ENCODE data around the gene PPARG. TPM values are rescaled to one million over a fixed set of nuclear protein-coding genes. Genes with fewer than 3 reads are reported as not detected.

The PPARG gene
- total and polyA plus RNA-seq, 2 experiments from 2014 or later = 0.49 to 0.76 TPM

GRCh38 chr3:12399226-12399625 is 110.4 kb downstream of the PPARG start:
- Histone ChIP-seq H3K27me3 (replicated peaks; ENCODE audit: insufficient read depth) (no peaks in the 10 kb centered on the region), H3K4me2 (ENCODE audit: unreplicated experiment) (no peak overlapping the region), H3K27ac (no peak overlapping the region), H3K9ac (no peak overlapping the region), H3K79me2 (ENCODE audit: insufficient read depth) (no peaks in the 10 kb centered on the region), H3K9me2 (ENCODE audit: insufficient read depth) (no peaks in the 10 kb centered on the region), H2AFZ (no peak overlapping the region), H3K36me3 (ENCODE audit: low read depth) (no peaks in the 10 kb centered on the region), H3F3A (ENCODE audit: insufficient read depth) (peaks cover 29% of the 10 kb centered on the region), H4K20me1 (ENCODE audit: insufficient read depth) (no peaks in the 10 kb centered on the region), H3K4me1 (ENCODE audit: insufficient read depth) (peaks cover 30% of the 10 kb centered on the region), H3K9me3 (ENCODE audit: low read depth) (no peaks in the 10 kb centered on the region), H3K4me3 (no peak overlapping the region)
- no peak for DNase-seq
- in situ Hi-C loops (cut with MboI) = no loop called here
- 87 to 100% methylated on average over 1 of the region's 1 CpG for WGBS, 2 experiments (ENCODE audit: low coverage in 1 of 2, low lambda C conversion rate in 2 of 2, missing lambda C conversion rate in 2 of 2)
- TF ChIP-seq EZH2phosphoT487 (IDR thresholded peaks at IDR 0.05; ENCODE audit: insufficient read depth, low read depth) (no peak), EZH2 (IDR thresholded peaks at IDR 0.05; ENCODE audit: insufficient read depth, poor library complexity, severe bottlenecking) (no peak)

GRCh38 chr3:12400616-12401194 is 111.8 kb downstream of the PPARG start:
- no peak overlapping the region for H3K27ac ChIP-seq
- no peaks in the 10 kb centered on the region for H3K9me3 ChIP-seq (ENCODE audit: low read depth)
- peak overlapping the region; percentile 56 for H3K4me2 ChIP-seq (ENCODE audit: unreplicated experiment)
- no peaks in the 10 kb centered on the region for H3K27me3 ChIP-seq (replicated peaks; ENCODE audit: insufficient read depth)
- H2AFZ ChIP-seq = no peak overlapping the region
- H3F3A ChIP-seq (ENCODE audit: insufficient read depth) = peaks cover 15% of the 10 kb centered on the region
- no peaks in the 10 kb centered on the region for H3K79me2 ChIP-seq (ENCODE audit: insufficient read depth)
- H4K20me1 ChIP-seq (ENCODE audit: insufficient read depth) = no peaks in the 10 kb centered on the region
- 68 to 69% methylated on average over 2 of the region's 2 CpGs for WGBS, 2 experiments (ENCODE audit: low coverage in 1 of 2, low lambda C conversion rate in 2 of 2, missing lambda C conversion rate in 2 of 2)
- peaks cover 15% of the 10 kb centered on the region for H3K4me1 ChIP-seq (ENCODE audit: insufficient read depth)
- no peaks in the 10 kb centered on the region for H3K36me3 ChIP-seq (ENCODE audit: low read depth)
- no peak overlapping the region for H3K9ac ChIP-seq
- TF ChIP-seq EZH2 (IDR thresholded peaks at IDR 0.05; ENCODE audit: insufficient read depth, poor library complexity, severe bottlenecking) (no peak), EZH2phosphoT487 (IDR thresholded peaks at IDR 0.05; ENCODE audit: insufficient read depth, low read depth) (no peak)
- no peaks in the 10 kb centered on the region for H3K9me2 ChIP-seq (ENCODE audit: insufficient read depth)
- peak; percentile 80 for DNase-seq
- in situ Hi-C loops (cut with MboI) = no loop called here
- no peak overlapping the region for H3K4me3 ChIP-seq

GRCh38 chr3:12401208-12401607 is 112.3 kb downstream of the PPARG start:
- TF ChIP-seq EZH2 (IDR thresholded peaks at IDR 0.05; ENCODE audit: insufficient read depth, poor library complexity, severe bottlenecking) = no peak
- TF ChIP-seq EZH2phosphoT487 (IDR thresholded peaks at IDR 0.05; ENCODE audit: insufficient read depth, low read depth) = no peak
- in situ Hi-C loops (cut with MboI) = no loop called here

GRCh38 chr3:12405432-12406272 is 116.8 kb downstream of the PPARG start:
- no peak overlapping the region for H3K27ac ChIP-seq
- 80 to 83% methylated on average over 20 of the region's 20 CpGs for WGBS, 2 experiments (ENCODE audit: low coverage in 1 of 2, low lambda C conversion rate in 2 of 2, missing lambda C conversion rate in 2 of 2)
- DNase-seq = peak; percentile 21
- H3K9ac ChIP-seq = no peak overlapping the region
- H3K36me3 ChIP-seq (ENCODE audit: low read depth) = no peaks in the 10 kb centered on the region
- H2AFZ ChIP-seq = no peak overlapping the region
- in situ Hi-C loops (cut with MboI) = no loop called here
- no peak overlapping the region for H3K4me2 ChIP-seq (ENCODE audit: unreplicated experiment)
- no peaks in the 10 kb centered on the region for H3K27me3 ChIP-seq (replicated peaks; ENCODE audit: insufficient read depth)
- no peaks in the 10 kb centered on the region for H3K79me2 ChIP-seq (ENCODE audit: insufficient read depth)
- TF ChIP-seq EZH2phosphoT487 (IDR thresholded peaks at IDR 0.05; ENCODE audit: insufficient read depth, low read depth) = no peak
- no peak for TF ChIP-seq EZH2 (IDR thresholded peaks at IDR 0.05; ENCODE audit: insufficient read depth, poor library complexity, severe bottlenecking)
- H3K4me3 ChIP-seq = no peak overlapping the region
- peaks cover 7% of the 10 kb centered on the region for H3K4me1 ChIP-seq (ENCODE audit: insufficient read depth)
- no peaks in the 10 kb centered on the region for H4K20me1 ChIP-seq (ENCODE audit: insufficient read depth)
- H3K9me2 ChIP-seq (ENCODE audit: insufficient read depth) = no peaks in the 10 kb centered on the region
- H3F3A ChIP-seq (ENCODE audit: insufficient read depth) = peaks cover 11% of the 10 kb centered on the region
- no peaks in the 10 kb centered on the region for H3K9me3 ChIP-seq (ENCODE audit: low read depth)

More at GRCh38 chr3:12401208-12401607, 112.3 kb downstream of the PPARG start:
- H3K27ac ChIP-seq = no peak overlapping the region
- H3K9me2 ChIP-seq (ENCODE audit: insufficient read depth) = no peaks in the 10 kb centered on the region
- H4K20me1 ChIP-seq (ENCODE audit: insufficient read depth) = no peaks in the 10 kb centered on the region
- H3K9me3 ChIP-seq (ENCODE audit: low read depth) = no peaks in the 10 kb centered on the region
- H3K27me3 ChIP-seq (replicated peaks; ENCODE audit: insufficient read depth) = no peaks in the 10 kb centered on the region
- H3K4me3 ChIP-seq = no peak overlapping the region
- H3K4me2 ChIP-seq (ENCODE audit: unreplicated experiment) = peak overlapping the region; percentile 56
- H2AFZ ChIP-seq = no peak overlapping the region
- DNase-seq = no peak
- no peaks in the 10 kb centered on the region for H3K79me2 ChIP-seq (ENCODE audit: insufficient read depth)
- 85 to 87% methylated on average over 4 of the region's 4 CpGs for WGBS, 2 experiments (ENCODE audit: low coverage in 1 of 2, low lambda C conversion rate in 2 of 2, missing lambda C conversion rate in 2 of 2)
- peaks cover 14% of the 10 kb centered on the region for H3F3A ChIP-seq (ENCODE audit: insufficient read depth)
- H3K36me3 ChIP-seq (ENCODE audit: low read depth) = no peaks in the 10 kb centered on the region
- H3K9ac ChIP-seq = no peak overlapping the region
- H3K4me1 ChIP-seq (ENCODE audit: insufficient read depth) = peaks cover 14% of the 10 kb centered on the region
